Vagina (tissue), 2 donors: Measurements from ENCODE around the gene AK9.

Source experiments
- CTCF ChIP-seq, 3 experiments: fragments of 450-650 bp in 2 of 3; fragments of 200-600 bp in 1 of 3; sonication (generic) in 1 of 3; IDR thresholded peaks; one replicate each; pipeline ENCODE4 v1.5.1; 2017 to 2019; ENCODE audit warnings: antibody characterized with exemption in 3 of 3, mild to moderate bottlenecking in 2 of 3, moderate library complexity in 2 of 3
- POLR2A ChIP-seq, 2 donors: fragments of 450-650 bp; IDR thresholded peaks; one replicate each; pipeline ENCODE4 v1.6.1; 2017; ENCODE audit warnings: antibody characterized with exemption in 2 of 2, mild to moderate bottlenecking in 2 of 2, moderate library complexity in 2 of 2
- POLR2AphosphoS5 ChIP-seq, 2 donors: sonication (generic); formaldehyde crosslinking; IDR thresholded peaks; one replicate each; pipeline ENCODE4 v1.9.0; 2017; ENCODE audit warnings: antibody characterized with exemption in 2 of 2, mild to moderate bottlenecking in 2 of 2, low read depth in 1 of 2; ENCODE audit not compliant: insufficient read depth in 1 of 2

GRCh38 chr6:109678240-109678639 lies 12.8 kb downstream of the AK9 start:
- TF ChIP-seq POLR2AphosphoS5 (IDR thresholded peaks at IDR 0.05; ENCODE audit: insufficient read depth in 1 of 2, low read depth in 1 of 2) (no peak), POLR2A (IDR thresholded peaks at IDR 0.05) (no peak), CTCF (IDR thresholded peaks at IDR 0.05) (no peak)
